Measurements from ENCODE around the gene FARP2. TPM values are rescaled to one million over a fixed set of nuclear protein-coding genes. Genes with fewer than 3 reads are reported as not detected.
"Not testable (repeated sequence)": the region's sequence is repeated elsewhere in the genome, so short reads cannot be mapped to it uniquely, and the experiment has no call there.

The FARP2 gene
- total RNA-seq, 1 experiment from 2014 or later: 74.5 TPM

- peak; percentile 98 to 99 for DNase-seq (ENCODE audit: low read depth in 1 of 2, low spot score in 2 of 2)
- H3K36me3 ChIP-seq: peaks cover 42% of the 10 kb centered on the region
- peaks cover 29% of the 10 kb centered on the region for H3K4me1 ChIP-seq (replicated peaks)
- no peaks in the 10 kb centered on the region for H3K9me3 ChIP-seq (replicated peaks)
- H3K27me3 ChIP-seq (replicated peaks): no peaks in the 10 kb centered on the region
- peak within 1 kb of the TSS; percentile 82 for H3K27ac ChIP-seq
- peak within 1 kb of the TSS; percentile 87 for H3K4me3 ChIP-seq
Observed at GRCh38 chr2:241508240-241509154, 152.4 kb downstream of the FARP2 start, which contains the start of gene STK25. STK25 (minus strand) TSS chr2:241508584; CDS start chr2:241508035, 549 bp downstream.

GRCh38 chr2:241509155-241509784, 153.2 kb downstream of the FARP2 start:
- Histone ChIP-seq H3K4me1 (replicated peaks) (peaks cover 29% of the 10 kb centered on the region), H3K27me3 (replicated peaks) (no peaks in the 10 kb centered on the region), H3K9me3 (replicated peaks) (no peaks in the 10 kb centered on the region), H3K36me3 (peaks cover 35% of the 10 kb centered on the region), H3K4me3 (peak overlapping the region; percentile 87), H3K27ac (peak overlapping the region; percentile 82)
- DNase-seq (ENCODE audit: low read depth in 1 of 2, low spot score in 2 of 2): no peak

DNA sequence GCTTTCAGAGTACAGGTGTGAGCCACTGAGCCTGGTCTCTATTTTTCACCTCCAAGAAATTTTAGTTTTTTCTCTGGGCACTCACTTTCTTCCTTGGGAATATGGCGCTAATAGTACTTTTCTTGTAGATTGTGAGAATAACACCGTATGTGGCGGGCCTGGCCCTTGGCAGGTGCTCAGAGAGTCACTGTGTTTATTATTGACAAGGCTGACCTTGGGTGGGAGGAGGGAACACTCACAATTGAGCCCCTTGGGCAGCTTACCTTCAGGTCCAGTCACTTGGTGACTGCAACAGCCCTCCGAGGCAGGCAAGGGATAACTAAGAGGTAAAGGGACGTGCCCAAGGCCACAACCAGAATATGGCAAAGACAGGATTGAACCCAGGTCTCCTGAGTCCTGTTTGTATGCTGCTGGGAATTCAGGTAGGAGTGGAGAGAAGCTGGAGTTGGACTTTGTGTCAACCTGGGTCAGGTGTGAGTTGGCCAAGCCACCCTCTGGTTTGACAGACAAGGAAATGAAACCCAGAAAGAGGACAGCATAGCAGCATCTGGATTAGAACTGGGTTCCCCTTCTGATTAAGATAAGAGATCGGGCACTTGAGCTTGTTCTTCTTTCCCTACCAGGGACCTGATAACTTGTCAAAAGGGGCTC, 155.1 kb downstream of the FARP2 start:
- Histone ChIP-seq H3K4me1 (replicated peaks) (peaks cover 20% of the 10 kb centered on the region), H3K27me3 (replicated peaks) (no peaks in the 10 kb centered on the region), H3K4me3 (no peak overlapping the region), H3K9me3 (replicated peaks) (no peaks in the 10 kb centered on the region), H3K36me3 (peaks cover 18% of the 10 kb centered on the region), H3K27ac (no peak overlapping the region)
- DNase-seq (ENCODE audit: low read depth in 1 of 2, low spot score in 2 of 2): no peak

DNA sequence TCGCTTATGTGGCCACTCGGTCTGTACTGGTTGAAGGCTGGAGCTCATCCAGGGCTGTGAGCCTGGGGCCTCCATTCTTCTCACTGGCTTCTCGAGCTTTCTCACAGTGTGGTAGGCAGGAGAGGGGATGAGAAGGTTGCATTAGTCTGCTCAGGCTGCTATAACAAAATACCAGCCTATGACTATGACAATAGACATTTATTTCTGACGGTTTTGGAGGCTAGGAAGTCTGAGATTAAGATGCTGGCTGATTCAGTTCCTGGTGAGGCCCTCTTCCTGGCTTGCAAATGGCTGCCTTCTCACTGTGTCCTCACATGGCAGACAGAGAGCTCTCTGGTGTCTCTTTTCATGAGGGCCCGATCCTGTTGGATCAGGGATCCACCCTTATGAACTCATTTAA, 158.5 kb downstream of the FARP2 start:
- Histone ChIP-seq H3K36me3 (no peaks in the 10 kb centered on the region), H3K27me3 (replicated peaks) (no peaks in the 10 kb centered on the region), H3K4me1 (replicated peaks) (no peaks in the 10 kb centered on the region), H3K9me3 (replicated peaks) (no peaks in the 10 kb centered on the region), H3K27ac (no peak overlapping the region), H3K4me3 (no peak overlapping the region)
- no peak for DNase-seq (ENCODE audit: low read depth in 1 of 2, low spot score in 2 of 2)

DNA sequence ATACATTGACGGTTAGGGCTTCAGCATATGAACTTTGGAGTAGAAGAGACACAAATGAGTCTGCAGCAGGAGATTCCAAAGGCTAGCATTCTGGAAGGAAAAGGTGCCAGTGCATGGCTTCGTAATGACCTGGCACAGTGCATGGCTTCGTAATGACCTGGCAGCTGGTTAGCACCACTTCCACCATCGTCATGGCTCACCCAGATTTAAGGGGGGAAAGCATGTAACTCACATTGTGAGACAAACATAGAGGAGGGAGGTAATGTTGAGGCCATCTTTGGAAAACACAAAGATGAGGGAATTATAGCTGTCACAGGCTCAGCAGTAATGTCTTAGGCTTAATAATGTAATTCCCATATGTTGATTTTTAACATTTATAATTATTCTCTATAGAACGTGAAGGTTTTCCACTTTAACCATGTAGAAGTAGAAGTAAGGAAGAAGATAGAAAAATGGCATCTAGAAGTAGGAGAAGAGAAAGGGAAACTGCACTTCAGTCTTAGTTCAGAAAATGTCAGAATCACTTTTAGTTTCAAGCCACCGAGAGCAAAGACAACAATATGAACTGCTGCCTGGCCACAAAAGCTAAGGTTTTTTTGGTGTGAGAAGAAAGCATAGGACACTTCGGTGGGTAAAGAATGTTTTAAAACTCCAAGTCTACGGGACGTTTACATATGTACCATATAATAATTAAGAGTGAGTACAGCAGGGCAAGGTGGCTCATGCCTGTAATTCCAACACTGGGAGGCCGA, 159.1 kb downstream of the FARP2 start:
- no peaks in the 10 kb centered on the region for H3K27me3 ChIP-seq (replicated peaks)
- H3K36me3 ChIP-seq: no peaks in the 10 kb centered on the region
- no peaks in the 10 kb centered on the region for H3K4me1 ChIP-seq (replicated peaks)
- no peak overlapping the region for H3K27ac ChIP-seq
- DNase-seq (ENCODE audit: low read depth in 1 of 2, low spot score in 2 of 2): no peak
- H3K9me3 ChIP-seq (replicated peaks): no peaks in the 10 kb centered on the region
- no peak overlapping the region for H3K4me3 ChIP-seq

DNA sequence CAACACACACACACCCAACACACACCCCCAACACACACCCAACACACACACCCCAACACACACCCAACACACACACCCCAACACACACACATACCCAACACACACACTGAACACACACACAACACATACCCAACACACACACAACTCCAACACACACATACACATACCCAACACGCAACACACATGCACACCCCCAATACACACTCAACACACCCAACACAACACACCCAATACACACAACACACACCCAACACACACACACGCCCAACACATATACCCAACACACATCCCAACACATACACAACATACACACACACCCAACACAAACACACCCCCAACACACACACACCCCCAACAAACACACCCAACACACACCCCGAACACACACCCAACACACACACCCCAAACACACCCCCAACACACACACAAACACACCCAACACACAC, 160.5 kb downstream of the FARP2 start:
- no peaks in the 10 kb centered on the region for H3K27me3 ChIP-seq (replicated peaks)
- no peak overlapping the region for H3K27ac ChIP-seq
- H3K9me3 ChIP-seq (replicated peaks): no peaks in the 10 kb centered on the region
- no peak for DNase-seq (ENCODE audit: low read depth in 1 of 2, low spot score in 2 of 2)
- no peaks in the 10 kb centered on the region for H3K4me1 ChIP-seq (replicated peaks)
- no peaks in the 10 kb centered on the region for H3K36me3 ChIP-seq
- H3K4me3 ChIP-seq: no peak overlapping the region

GRCh38 chr2:241517297-241517696, 161.2 kb downstream of the FARP2 start:
- Histone ChIP-seq H3K4me3 (no peak overlapping the region), H3K9me3 (replicated peaks) (no peaks in the 10 kb centered on the region), H3K27me3 (replicated peaks) (no peaks in the 10 kb centered on the region), H3K36me3 (no peaks in the 10 kb centered on the region), H3K27ac (no peak overlapping the region), H3K4me1 (replicated peaks) (no peaks in the 10 kb centered on the region)
- DNase-seq (ENCODE audit: low read depth in 1 of 2, low spot score in 2 of 2): no peak

DNA sequence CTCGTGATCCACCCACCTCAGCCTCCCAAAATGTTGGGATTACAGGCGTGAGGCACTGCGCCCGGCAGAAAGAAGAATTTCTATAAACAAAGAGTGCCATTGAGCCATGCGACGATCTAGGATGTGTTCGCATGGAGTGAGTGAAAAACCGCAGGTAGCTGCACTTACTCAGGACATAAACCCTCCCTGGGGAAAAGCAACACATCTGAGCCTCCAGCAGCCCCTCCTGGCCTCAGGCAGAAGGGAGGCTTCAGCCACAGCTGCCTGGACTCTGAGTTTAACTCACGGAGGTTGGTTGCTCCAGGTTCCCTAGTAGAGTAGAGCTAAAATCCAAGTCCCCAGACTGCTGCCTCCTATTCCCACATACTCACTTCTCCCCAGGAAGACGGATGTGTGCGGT, 163.6 kb downstream of the FARP2 start:
- no peak for DNase-seq (ENCODE audit: low read depth in 1 of 2, low spot score in 2 of 2)
- no peak overlapping the region for H3K27ac ChIP-seq
- no peak overlapping the region for H3K4me3 ChIP-seq
- H3K4me1 ChIP-seq (replicated peaks): peaks cover 6% of the 10 kb centered on the region; the same call in 1 of the 2 replicates
- H3K27me3 ChIP-seq (replicated peaks): no peaks in the 10 kb centered on the region
- no peaks in the 10 kb centered on the region for H3K36me3 ChIP-seq
- no peaks in the 10 kb centered on the region for H3K9me3 ChIP-seq (replicated peaks)

DNA sequence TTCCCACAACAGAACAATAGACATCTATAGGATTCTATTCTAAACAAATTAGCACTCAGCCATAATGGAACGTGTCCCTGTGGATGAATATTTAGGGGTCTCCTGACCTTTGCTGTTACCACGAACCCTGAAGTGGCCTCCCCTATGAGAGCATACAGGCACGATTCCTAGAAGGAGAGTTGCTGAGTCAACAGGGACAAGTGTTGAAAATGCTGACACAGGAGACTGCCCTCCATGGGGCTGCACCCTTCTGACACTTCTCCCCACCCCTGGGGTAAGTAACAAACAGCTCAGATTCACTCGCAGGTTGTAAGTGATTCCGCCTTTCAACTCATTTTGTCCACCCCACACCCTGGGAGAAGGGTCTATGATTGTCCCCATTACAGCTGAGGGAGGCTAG, 166.4 kb downstream of the FARP2 start:
- peaks cover 5% of the 10 kb centered on the region; the same call in 1 of the 2 replicates for H3K9me3 ChIP-seq (replicated peaks)
- no peak for DNase-seq (ENCODE audit: low read depth in 1 of 2, low spot score in 2 of 2)
- peaks cover 6% of the 10 kb centered on the region; the same call in 1 of the 2 replicates for H3K4me1 ChIP-seq (replicated peaks)

GRCh38 chr2:241525818-241526780, 170.0 kb downstream of the FARP2 start:
- not testable (repeated sequence) for DNase-seq (ENCODE audit: low read depth in 1 of 2, low spot score in 2 of 2); H3K36me3 ChIP-seq; H3K27me3 ChIP-seq (replicated peaks); H3K9me3 ChIP-seq (replicated peaks); H3K4me1 ChIP-seq (replicated peaks); H3K4me3 ChIP-seq; H3K27ac ChIP-seq

More for the DNA sequence above, 166.4 kb downstream of the FARP2 start:
- H3K36me3 ChIP-seq: no peaks in the 10 kb centered on the region
- H3K4me3 ChIP-seq: no peak overlapping the region
- no peak overlapping the region for H3K27ac ChIP-seq
- no peaks in the 10 kb centered on the region for H3K27me3 ChIP-seq (replicated peaks)

DNA sequence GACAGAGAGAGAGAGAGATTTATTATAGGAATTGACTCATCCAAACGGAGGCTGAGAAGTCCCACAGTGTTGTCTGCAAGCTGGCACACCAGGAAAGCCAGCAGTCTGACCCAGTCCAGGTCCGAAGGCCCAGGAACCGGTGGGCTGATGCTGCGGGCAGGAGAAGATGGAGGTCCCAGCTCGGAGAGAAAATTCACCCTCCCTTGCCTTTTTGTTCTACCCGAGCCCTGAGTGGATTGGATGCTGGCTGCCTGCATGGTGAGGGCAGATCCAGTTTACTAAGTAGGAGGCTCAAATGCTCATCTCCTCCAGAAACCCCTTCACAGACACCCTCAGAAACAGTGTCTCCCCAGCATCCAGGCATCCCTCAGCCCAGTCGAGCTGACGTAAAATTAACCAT, 174.5 kb downstream of the FARP2 start:
- H3K9me3 ChIP-seq (replicated peaks): peaks cover 5% of the 10 kb centered on the region; the same call in 1 of the 2 replicates
- DNase-seq (ENCODE audit: low read depth in 1 of 2, low spot score in 2 of 2): no peak
- no peak overlapping the region for H3K27ac ChIP-seq
- no peaks in the 10 kb centered on the region for H3K4me1 ChIP-seq (replicated peaks)
- H3K36me3 ChIP-seq: no peaks in the 10 kb centered on the region
- no peak overlapping the region for H3K4me3 ChIP-seq
- H3K27me3 ChIP-seq (replicated peaks): no peaks in the 10 kb centered on the region

GRCh38 chr2:241531161-241531722, 175.2 kb downstream of the FARP2 start:
- H3K27ac ChIP-seq: no peak overlapping the region
- H3K4me3 ChIP-seq: no peak overlapping the region
- no peaks in the 10 kb centered on the region for H3K27me3 ChIP-seq (replicated peaks)
- H3K4me1 ChIP-seq (replicated peaks): no peaks in the 10 kb centered on the region
- no peaks in the 10 kb centered on the region for H3K36me3 ChIP-seq
- no peak for DNase-seq (ENCODE audit: low read depth in 1 of 2, low spot score in 2 of 2)
- H3K9me3 ChIP-seq (replicated peaks): peaks cover 3% of the 10 kb centered on the region; the same call in 1 of the 2 replicates

Data from SJSA1 (cell line).